ENCODE data around the gene PDE2A. TPM values are rescaled to one million over a fixed set of nuclear protein-coding genes. Genes with fewer than 3 reads are reported as not detected.

Gene PDE2A
- total RNA-seq, 1 donor, result 0.36 TPM

GRCh38 chr11:72617080-72617762, 57.0 kb downstream of the PDE2A start:
- no peak overlapping the region for H3K4me2 ChIP-seq (ENCODE audit: insufficient read depth, low read length)
- H4K20me1 ChIP-seq (ENCODE audit: insufficient read depth, low read length), result no peaks in the 10 kb centered on the region

GRCh38 chr11:72616655-72617054, 57.6 kb downstream of the PDE2A start:
- no peak overlapping the region for H3K4me2 ChIP-seq (ENCODE audit: insufficient read depth, low read length)
- no peak for TF ChIP-seq CTCF (IDR thresholded peaks at IDR 0.05; ENCODE audit: extremely low read depth, low read depth, low read length)
- no peaks in the 10 kb centered on the region for H3K9me3 ChIP-seq (ENCODE audit: low read depth, low read length)
- no peaks in the 10 kb centered on the region for H3K79me2 ChIP-seq (ENCODE audit: insufficient read depth, low read length)
- no peak overlapping the region for H2AFZ ChIP-seq (ENCODE audit: low read length)
- no peak overlapping the region for H3K27ac ChIP-seq (ENCODE audit: low read depth, low read length)
- no peaks in the 10 kb centered on the region for H3K4me1 ChIP-seq (ENCODE audit: insufficient read depth, low read length)
- no peak overlapping the region for H3K4me3 ChIP-seq (ENCODE audit: insufficient read depth, low read length)
- DNase-seq (ENCODE audit: insufficient read length, low spot score, missing footprints), result no peak
- no peaks in the 10 kb centered on the region for H4K20me1 ChIP-seq (ENCODE audit: insufficient read depth, low read length)
- H3K36me3 ChIP-seq (ENCODE audit: insufficient read depth, low read length), result no peaks in the 10 kb centered on the region
- H3K27me3 ChIP-seq (ENCODE audit: insufficient read depth, low read length), result peaks cover 37% of the 10 kb centered on the region

More at GRCh38 chr11:72617080-72617762, 57.0 kb downstream of the PDE2A start:
- H3K27ac ChIP-seq (ENCODE audit: low read depth, low read length), result no peak overlapping the region
- H3K4me3 ChIP-seq (ENCODE audit: insufficient read depth, low read length), result no peak overlapping the region
- no peaks in the 10 kb centered on the region for H3K9me3 ChIP-seq (ENCODE audit: low read depth, low read length)
- H3K36me3 ChIP-seq (ENCODE audit: insufficient read depth, low read length), result no peaks in the 10 kb centered on the region
- H3K4me1 ChIP-seq (ENCODE audit: insufficient read depth, low read length), result no peaks in the 10 kb centered on the region
- no peak for TF ChIP-seq CTCF (IDR thresholded peaks at IDR 0.05; ENCODE audit: extremely low read depth, low read depth, low read length)
- DNase-seq (ENCODE audit: insufficient read length, low spot score, missing footprints), result peak; percentile 92
- H3K79me2 ChIP-seq (ENCODE audit: insufficient read depth, low read length), result no peaks in the 10 kb centered on the region
- peaks cover 40% of the 10 kb centered on the region for H3K27me3 ChIP-seq (ENCODE audit: insufficient read depth, low read length)
- no peak overlapping the region for H2AFZ ChIP-seq (ENCODE audit: low read length)

GRCh38 chr11:72615329-72615728, 58.9 kb downstream of the PDE2A start:
- no peaks in the 10 kb centered on the region for H3K4me1 ChIP-seq (ENCODE audit: insufficient read depth, low read length)
- no peak overlapping the region for H2AFZ ChIP-seq (ENCODE audit: low read length)
- H3K27me3 ChIP-seq (ENCODE audit: insufficient read depth, low read length), result peaks cover 29% of the 10 kb centered on the region
- no peaks in the 10 kb centered on the region for H3K79me2 ChIP-seq (ENCODE audit: insufficient read depth, low read length)
- no peak overlapping the region for H3K4me3 ChIP-seq (ENCODE audit: insufficient read depth, low read length)
- no peak overlapping the region for H3K27ac ChIP-seq (ENCODE audit: low read depth, low read length)
- no peaks in the 10 kb centered on the region for H4K20me1 ChIP-seq (ENCODE audit: insufficient read depth, low read length)
- DNase-seq (ENCODE audit: insufficient read length, low spot score, missing footprints), result no peak
- H3K36me3 ChIP-seq (ENCODE audit: insufficient read depth, low read length), result no peaks in the 10 kb centered on the region
- TF ChIP-seq CTCF (IDR thresholded peaks at IDR 0.05; ENCODE audit: extremely low read depth, low read depth, low read length), result no peak
- H3K9me3 ChIP-seq (ENCODE audit: low read depth, low read length), result no peaks in the 10 kb centered on the region
- H3K4me2 ChIP-seq (ENCODE audit: insufficient read depth, low read length), result no peak overlapping the region

- Histone ChIP-seq H3K4me2 (ENCODE audit: insufficient read depth, low read length) (no peak overlapping the region), H3K9me3 (ENCODE audit: low read depth, low read length) (no peaks in the 10 kb centered on the region), H3K4me3 (ENCODE audit: insufficient read depth, low read length) (no peak overlapping the region), H3K27ac (ENCODE audit: low read depth, low read length) (no peak overlapping the region), H3K79me2 (ENCODE audit: insufficient read depth, low read length) (no peaks in the 10 kb centered on the region), H3K4me1 (ENCODE audit: insufficient read depth, low read length) (no peaks in the 10 kb centered on the region), H2AFZ (ENCODE audit: low read length) (no peak overlapping the region), H4K20me1 (ENCODE audit: insufficient read depth, low read length) (no peaks in the 10 kb centered on the region), H3K36me3 (ENCODE audit: insufficient read depth, low read length) (no peaks in the 10 kb centered on the region), H3K27me3 (ENCODE audit: insufficient read depth, low read length) (peaks cover 29% of the 10 kb centered on the region)
- DNase-seq (ENCODE audit: insufficient read length, low spot score, missing footprints), result no peak
- no peak for TF ChIP-seq CTCF (IDR thresholded peaks at IDR 0.05; ENCODE audit: extremely low read depth, low read depth, low read length)
Measured at GRCh38 chr11:72614381-72614780, 59.8 kb downstream of the PDE2A start.
